Activated naive CD8-positive, alpha-beta T cell treated with anti-CD3 and anti-CD28 coated beads, Interleukin-2, amount 10 ng/mL, durations not matched to agents 7 days and 5 days (primary cell): ENCODE results near the gene NTN3. TPM values are rescaled to one million over a fixed set of nuclear protein-coding genes. Genes with fewer than 3 reads are reported as not detected.

Source experiments
- microRNA-seq: library from miRNA; unstranded; fragments of <30 nt; microRNA quantifications from one replicate; pipeline ENCODE4 v1.2.0, GENCODE V29; 2022
- total RNA-seq, 2 experiments: library from RNA; stranded (reverse); gene quantifications; one replicate each; pipeline ENCODE4 v1.2.3, GENCODE V29; 2021

Gene NTN3
- total RNA-seq, 2 experiments from 2014 or later = not detected

Small RNA genes within 50 kb of the gene (microRNA-seq; reads per million reads assigned to microRNA genes)
- not detected for gene MIR6767
- not detected for gene MIR6768

Other genes with a start within 250 kb of the NTN3 start
- 10 to 100 TPM; 34.1 to 34.8 TPM for gene E4F1, start 247.7 kb upstream of the NTN3 start, total RNA-seq
- 1 to 10 TPM; 2.2 to 3.2 TPM for gene DNASE1L2, start 234.9 kb upstream of the NTN3 start, total RNA-seq
- gene ECI1, start 219.7 kb upstream of the NTN3 start, total RNA-seq = 10 to 100 TPM; 37.4 to 38.0 TPM
- gene RNPS1, start 203.2 kb upstream of the NTN3 start, total RNA-seq = 100 to 1,000 TPM; 212 to 220 TPM
- 1 to 10 TPM; 7.8 to 8.3 TPM for gene ABCA3, start 130.6 kb upstream of the NTN3 start, total RNA-seq
- 10 to 100 TPM; 67.7 to 70.5 TPM for gene CCNF, start 41.9 kb upstream of the NTN3 start, total RNA-seq
- 10 to 100 TPM; 16.0 to 17.8 TPM for gene TEDC2, start 11.2 kb upstream of the NTN3 start, total RNA-seq
- 10 to 100 TPM; 16.5 to 17.9 TPM for gene TBC1D24, start 3.8 kb downstream of the NTN3 start, total RNA-seq
- gene ATP6V0C, start 42.7 kb downstream of the NTN3 start, total RNA-seq = 100 to 1,000 TPM; 117 to 122 TPM
- gene AMDHD2, start 49.1 kb downstream of the NTN3 start, total RNA-seq = 10 to 100 TPM; 74.0 to 75.4 TPM
- gene CEMP1, start 60.1 kb downstream of the NTN3 start, total RNA-seq = 1 to 10 TPM in 1 of 2 experiments, under 1 TPM in 1; 0.80 to 1.1 TPM
- 10 to 100 TPM; 50.6 to 55.1 TPM for gene PDPK1, start 66.7 kb downstream of the NTN3 start, total RNA-seq
- 10 to 100 TPM; 27.5 to 30.1 TPM for gene KCTD5, start 211.2 kb downstream of the NTN3 start, total RNA-seq
- gene PRSS27, start 248.9 kb downstream of the NTN3 start, total RNA-seq = 1 to 10 TPM; 1.9 to 2.2 TPM